ENCODE results near the gene HAGHL. TPM values are rescaled to one million over a fixed set of nuclear protein-coding genes. Genes with fewer than 3 reads are reported as not detected.
"Not testable (repeated sequence)": the region's sequence is repeated elsewhere in the genome, so short reads cannot be mapped to it uniquely, and the experiment has no call there.

The HAGHL gene
- polyA plus RNA-seq, 1 donor: 3.0 TPM

DNA sequence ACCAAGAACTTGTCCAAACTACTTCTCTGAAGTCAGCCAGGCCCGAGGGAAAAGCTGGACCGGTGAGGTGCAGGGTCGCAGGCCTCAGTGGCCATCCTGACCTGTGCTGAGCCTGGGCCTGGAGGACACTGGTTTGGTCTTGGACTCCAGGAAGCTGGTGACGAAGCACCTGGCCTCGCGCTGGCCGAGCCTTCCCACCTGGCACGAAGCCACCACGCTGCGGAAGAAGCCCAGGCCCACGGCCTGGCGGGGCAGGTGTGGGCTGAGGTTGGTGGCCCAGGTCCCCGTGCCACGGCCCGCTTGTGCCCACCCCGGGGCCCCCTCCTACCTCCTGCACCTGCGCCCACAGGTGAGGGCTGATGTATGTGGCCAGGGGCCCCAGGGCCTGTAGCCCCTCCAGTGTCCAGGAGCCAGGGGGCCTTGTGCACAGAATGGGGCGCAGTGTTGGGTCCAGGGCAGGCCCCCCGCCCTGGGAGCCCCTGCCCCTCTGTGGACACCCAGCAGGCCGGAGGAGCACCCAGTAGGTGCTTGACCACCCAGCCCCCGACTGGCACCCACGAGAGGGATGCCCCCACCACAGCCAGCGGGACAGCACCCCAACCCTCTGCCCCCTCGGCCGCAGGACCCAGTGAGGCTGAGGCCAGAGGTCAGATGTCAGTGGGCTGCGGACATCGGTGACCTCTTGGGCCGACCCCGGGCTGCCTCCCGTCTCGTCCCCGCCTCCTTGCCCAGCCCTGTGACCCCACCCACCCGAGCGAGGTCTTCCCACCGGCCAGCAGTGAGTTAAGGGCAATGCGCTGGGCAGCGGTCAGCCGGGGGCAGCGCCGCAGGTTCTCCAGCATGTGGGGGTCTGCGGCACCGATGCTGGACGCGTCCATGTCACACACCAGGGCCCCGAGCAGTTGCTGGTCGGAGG is 47.4 kb downstream of the HAGHL start:
- no peak for DNase-seq

DNA sequence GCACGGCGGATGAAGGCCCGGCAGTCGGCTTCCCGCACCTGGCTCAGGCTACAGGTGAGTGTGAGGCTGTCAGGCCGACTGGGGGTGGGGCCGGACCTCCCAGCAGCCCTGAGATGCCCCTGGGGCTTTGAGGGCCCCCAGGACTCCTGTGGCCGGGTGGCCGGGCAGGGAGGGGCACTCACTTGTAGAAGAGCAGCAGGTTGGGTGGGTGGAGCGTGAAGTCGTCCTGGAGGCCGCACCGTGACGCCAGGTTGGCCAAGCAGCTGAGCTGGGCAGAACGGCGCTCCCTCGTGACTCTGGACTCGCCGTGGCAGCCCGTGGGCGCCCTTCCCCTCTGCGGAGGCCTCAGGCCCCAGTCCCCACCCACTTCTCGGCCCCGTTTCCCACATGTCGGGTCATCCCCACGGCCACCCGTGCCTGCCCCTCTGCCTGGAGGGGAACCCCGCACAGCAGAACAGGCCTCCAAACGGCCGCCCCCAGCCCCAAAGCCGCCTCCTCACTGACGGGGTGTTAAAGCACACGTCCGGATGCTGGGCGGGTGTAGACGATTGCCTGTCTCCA is 48.4 kb downstream of the HAGHL start:
- no peak for DNase-seq

DNA sequence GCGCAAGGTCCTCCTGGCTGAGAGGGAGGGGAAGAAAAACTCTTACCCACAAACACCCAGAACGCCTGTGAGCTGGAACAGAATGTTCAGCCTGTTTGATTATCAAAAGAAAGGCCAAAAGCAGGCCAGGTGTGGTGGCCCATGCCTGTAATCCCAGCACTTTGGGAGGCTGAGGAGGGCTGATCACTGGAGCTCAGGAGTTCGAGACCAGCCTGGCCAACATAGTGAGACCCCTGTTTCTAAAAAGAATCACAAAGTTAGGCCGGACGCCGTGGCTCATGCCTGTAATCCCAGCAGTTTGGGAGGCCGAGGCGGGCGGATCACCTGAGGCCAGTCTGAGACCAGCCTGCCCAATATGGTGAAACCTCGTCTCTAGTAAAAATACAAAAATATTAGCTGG is 49.4 kb downstream of the HAGHL start:
- not testable (repeated sequence) for DNase-seq

DNA sequence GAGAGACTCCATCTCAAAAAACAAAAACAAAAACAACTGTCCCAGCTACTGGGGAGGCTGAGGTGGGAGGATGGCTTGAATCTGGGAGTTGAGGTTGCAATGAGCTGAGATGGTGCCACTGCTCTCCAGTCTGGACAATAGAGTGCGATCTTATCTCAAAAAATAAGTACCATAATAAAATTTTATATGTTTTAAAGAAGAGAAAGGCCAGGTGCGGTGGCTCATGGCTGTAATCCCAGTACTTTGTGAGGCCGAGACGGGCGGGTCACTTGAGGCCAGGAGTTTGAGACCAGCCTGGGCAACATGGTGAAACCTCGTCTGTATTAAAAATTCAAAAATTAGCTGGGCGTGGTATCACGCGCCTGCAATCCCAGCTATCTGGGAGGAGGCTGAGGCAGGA is 49.9 kb downstream of the HAGHL start:
- DNase-seq: no peak

DNA sequence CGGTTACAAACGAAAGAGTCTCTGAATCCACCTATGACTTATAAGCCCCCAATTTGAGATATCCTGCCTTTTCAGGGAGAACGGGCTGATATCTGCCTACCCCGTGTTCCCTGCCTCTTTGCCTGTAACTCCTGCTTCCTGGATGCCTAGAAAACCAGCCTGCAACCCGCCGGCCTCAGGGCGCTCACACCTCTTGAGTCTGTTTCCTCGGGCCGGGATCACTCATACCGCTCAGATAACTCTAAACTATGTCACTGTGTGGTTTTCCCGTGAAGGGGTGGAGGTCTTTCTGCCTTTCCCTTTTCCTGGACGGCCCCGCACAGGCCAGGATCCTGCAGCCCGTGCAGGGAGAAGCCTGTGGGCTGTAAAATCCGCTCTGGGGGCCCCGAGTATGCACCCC is 50.9 kb downstream of the HAGHL start:
- DNase-seq: no peak

DNA sequence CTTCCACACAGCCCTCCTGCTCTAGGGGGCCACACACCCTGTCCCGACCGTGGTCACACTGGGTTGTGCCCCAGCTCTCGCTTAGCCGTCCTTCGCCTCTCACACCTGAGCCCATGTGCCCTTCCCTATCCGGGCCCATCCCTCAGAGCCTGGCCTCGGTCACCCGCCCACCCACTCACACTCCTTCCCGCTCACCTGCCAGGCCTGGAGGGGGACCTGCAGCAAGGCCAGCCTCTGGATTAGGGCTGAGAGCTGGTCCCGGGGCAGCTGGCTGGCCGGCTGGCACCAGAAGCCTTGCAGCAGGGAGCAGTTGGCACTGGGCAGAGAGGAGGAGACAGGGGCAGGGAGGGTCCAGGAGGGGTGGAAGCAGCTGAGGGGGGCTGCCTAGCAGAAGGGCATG is 51.5 kb downstream of the HAGHL start:
- DNase-seq: no peak

DNA sequence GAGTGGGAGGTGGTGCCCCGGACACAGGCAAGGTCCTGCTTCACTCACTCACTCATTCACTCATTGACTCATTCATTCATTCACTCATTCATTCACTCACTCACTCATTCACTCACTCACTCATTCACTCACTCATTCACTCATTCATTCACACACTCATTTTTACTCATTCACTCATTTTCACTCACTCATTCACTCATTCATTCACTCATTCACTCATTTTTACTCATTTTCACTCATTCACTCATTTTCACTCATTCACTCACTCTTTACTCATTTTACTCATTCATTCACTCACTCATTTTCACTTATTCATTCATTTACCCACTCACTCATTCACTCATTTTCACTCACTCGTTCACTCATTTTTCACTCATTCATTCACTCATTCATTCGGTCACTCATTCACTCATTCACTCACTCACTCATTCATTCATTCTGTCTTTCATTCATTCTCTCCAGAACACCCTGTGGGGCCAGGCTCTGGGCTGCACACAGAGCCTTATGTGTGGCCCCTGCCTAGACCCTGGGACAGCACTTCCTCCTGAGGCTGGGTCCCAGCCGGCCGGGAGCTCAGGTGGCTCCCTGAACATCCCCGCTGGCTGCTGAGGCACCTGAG is 52.1 kb downstream of the HAGHL start:
- DNase-seq: no peak

Other genes with a start within 250 kb of the HAGHL start
- 31.7 TPM for gene CAPN15, start 199.4 kb upstream of the HAGHL start, polyA plus RNA-seq (ENCODE audit: insufficient read length)
- 0.14 TPM for gene PRR35, start 166.7 kb upstream of the HAGHL start, polyA plus RNA-seq (ENCODE audit: insufficient read length)
- gene NHLRC4, start 160.1 kb upstream of the HAGHL start, polyA plus RNA-seq (ENCODE audit: insufficient read length): 1.4 TPM
- gene PIGQ, start 157.1 kb upstream of the HAGHL start, polyA plus RNA-seq (ENCODE audit: insufficient read length): 21.3 TPM
- 15.4 TPM for gene RAB40C, start 137.0 kb upstream of the HAGHL start, polyA plus RNA-seq (ENCODE audit: insufficient read length)
- gene WFIKKN1, start 96.1 kb upstream of the HAGHL start, polyA plus RNA-seq (ENCODE audit: insufficient read length): 0.80 TPM
- 47.8 TPM for gene METTL26, start 90.8 kb upstream of the HAGHL start, polyA plus RNA-seq (ENCODE audit: insufficient read length)
- gene MCRIP2, start 85.3 kb upstream of the HAGHL start, polyA plus RNA-seq (ENCODE audit: insufficient read length): 17.6 TPM
- 16.9 TPM for gene WDR90, start 77.7 kb upstream of the HAGHL start, polyA plus RNA-seq (ENCODE audit: insufficient read length)
- gene RHOT2, start 59.0 kb upstream of the HAGHL start, polyA plus RNA-seq (ENCODE audit: insufficient read length): 68.7 TPM
- gene RHBDL1, start 51.4 kb upstream of the HAGHL start, polyA plus RNA-seq (ENCODE audit: insufficient read length): 1.8 TPM
- gene STUB1, start 46.7 kb upstream of the HAGHL start, polyA plus RNA-seq (ENCODE audit: insufficient read length): 94.0 TPM
- gene JMJD8, start 42.8 kb upstream of the HAGHL start, polyA plus RNA-seq (ENCODE audit: insufficient read length): 33.9 TPM
- gene WDR24, start 36.7 kb upstream of the HAGHL start, polyA plus RNA-seq (ENCODE audit: insufficient read length): 9.6 TPM
- gene FBXL16, start 21.3 kb upstream of the HAGHL start, polyA plus RNA-seq (ENCODE audit: insufficient read length): 0.52 TPM
- gene METRN, start 12.0 kb upstream of the HAGHL start, polyA plus RNA-seq (ENCODE audit: insufficient read length): 29.2 TPM
- 15.2 TPM for gene ANTKMT, start 6.0 kb upstream of the HAGHL start, polyA plus RNA-seq (ENCODE audit: insufficient read length)
- 1.4 TPM for gene CCDC78, start 663 bp upstream of the HAGHL start, polyA plus RNA-seq (ENCODE audit: insufficient read length)
- gene CIAO3, start 13.9 kb downstream of the HAGHL start, polyA plus RNA-seq (ENCODE audit: insufficient read length): 17.1 TPM
- 0.97 TPM for gene MSLN, start 33.6 kb downstream of the HAGHL start, polyA plus RNA-seq (ENCODE audit: insufficient read length)
- gene RPUSD1, start 61.3 kb downstream of the HAGHL start, polyA plus RNA-seq (ENCODE audit: insufficient read length): 13.5 TPM
- 15.7 TPM for gene CHTF18, start 61.5 kb downstream of the HAGHL start, polyA plus RNA-seq (ENCODE audit: insufficient read length)
- gene GNG13, start 73.6 kb downstream of the HAGHL start, polyA plus RNA-seq (ENCODE audit: insufficient read length): not detected
- gene LMF1, start 243.9 kb downstream of the HAGHL start, polyA plus RNA-seq (ENCODE audit: insufficient read length): 13.9 TPM

Measured in hindlimb muscle (tissue), 1 donor.